CD14-positive monocyte (primary cell): Measurements from ENCODE around the gene SPATS2L. TPM values are rescaled to one million over a fixed set of nuclear protein-coding genes. Genes with fewer than 3 reads are reported as not detected.

ENCODE experiments used
- DNase-seq, 3 donors: peaks; one replicate each; pipeline ENCODE4 v3.0.0-alpha.2; 2011 to 2022
- H2AFZ ChIP-seq: 2 replicates; pipeline ENCODE4 v1.6.0; 2012; ENCODE audit warnings: mild to moderate bottlenecking, low read depth, low read length, inconsistent platforms; ENCODE audit not compliant: insufficient read depth, poor library complexity, severe bottlenecking
- H3K27ac ChIP-seq, 2 donors: 1 replicate in 1 of 2; 2 replicates in 1 of 2; pipeline ENCODE4 v1.5.1; 2012 to 2013; ENCODE audit warnings: low read length in 2 of 2, control low read depth in 1 of 2, inconsistent platforms in 1 of 2, low read depth in 1 of 2, mild to moderate bottlenecking in 1 of 2
- H3K27me3 ChIP-seq, 2 donors: one replicate each; pipeline versions ENCODE4 v1.6.0 to v1.6.1; 2011 to 2013; ENCODE audit warnings: low read length in 2 of 2; ENCODE audit not compliant: control insufficient read depth in 2 of 2, insufficient read depth in 2 of 2
- H3K36me3 ChIP-seq, 2 donors: replicated peaks in 1 of 2; 1 replicate in 1 of 2; 2 replicates in 1 of 2; pipeline versions ENCODE4 v1.5.1 to v1.6.1; 2012 to 2013; ENCODE audit warnings: low read length in 2 of 2, control low read depth in 1 of 2, inconsistent platforms in 1 of 2, mild to moderate bottlenecking in 1 of 2; ENCODE audit not compliant: insufficient read depth in 2 of 2, control insufficient read depth in 1 of 2
- H3K4me1 ChIP-seq, 2 donors: 1 replicate in 1 of 2; 2 replicates in 1 of 2; pipeline versions ENCODE4 v1.5.1 to v1.6.1; 2012 to 2013; ENCODE audit warnings: low read length in 2 of 2, control low read depth in 1 of 2, inconsistent platforms in 1 of 2, mild to moderate bottlenecking in 1 of 2, moderate library complexity in 1 of 2; ENCODE audit not compliant: insufficient read depth in 2 of 2, control insufficient read depth in 1 of 2
- H3K4me2 ChIP-seq: replicated peaks from 2 replicates; pipeline ENCODE3; 2012; ENCODE audit warnings: low read length, moderate library complexity, mild to moderate bottlenecking; ENCODE audit not compliant: poor library complexity, severe bottlenecking; ENCODE audit errors: extremely low read depth
- H3K4me3 ChIP-seq, 3 experiments: fragments of 200-600 bp in 1 of 3; sonication (generic) in 1 of 3; replicated peaks in 1 of 3; 1 replicate in 2 of 3; 2 replicates in 1 of 3; pipeline ENCODE4 v1.5.1; 2011 to 2013; ENCODE audit warnings: low read length in 3 of 3, mild to moderate bottlenecking in 3 of 3, control low read depth in 2 of 3, low read depth in 2 of 3, inconsistent platforms in 1 of 3, moderate library complexity in 1 of 3
- H3K79me2 ChIP-seq: 2 replicates; pipeline ENCODE4 v1.6.0; 2012; ENCODE audit warnings: mild to moderate bottlenecking, control low read depth, inconsistent platforms, low read length, moderate library complexity; ENCODE audit not compliant: insufficient read depth
- H3K9ac ChIP-seq: 2 replicates; pipeline ENCODE4 v1.6.0; 2017; ENCODE audit warnings: low read length, mild to moderate bottlenecking; ENCODE audit not compliant: insufficient read depth, poor library complexity, severe bottlenecking
- H3K9me3 ChIP-seq, 2 donors: replicated peaks in 1 of 2; 1 replicate in 1 of 2; 2 replicates in 1 of 2; pipeline versions ENCODE4 v1.5.1 to v1.6.1; 2012 to 2013; ENCODE audit warnings: low read length in 2 of 2, control low read depth in 1 of 2; ENCODE audit not compliant: control insufficient read depth in 1 of 2, insufficient read depth in 1 of 2
- H4K20me1 ChIP-seq: 2 replicates; pipeline ENCODE4 v1.6.0; 2012; ENCODE audit warnings: mild to moderate bottlenecking, low read length, control low read depth, moderate library complexity; ENCODE audit not compliant: insufficient read depth
- H3K27ac Mint-ChIP-seq, 7 donors: one replicate each; pipeline ENCODE4 v1.8.0; 2020; ENCODE audit warnings: mild to moderate bottlenecking in 7 of 7, mixed read lengths in 7 of 7, moderate library complexity in 6 of 7, inconsistent platforms in 2 of 7
- H3K27me3 Mint-ChIP-seq, 3 donors: one replicate each; pipeline ENCODE4 v1.8.0; 2021 to 2022; ENCODE audit warnings: low read depth in 3 of 3, mild to moderate bottlenecking in 3 of 3, mixed read lengths in 3 of 3, moderate library complexity in 3 of 3, inconsistent platforms in 1 of 3
- H3K36me3 Mint-ChIP-seq, 2 donors: one replicate each; pipeline ENCODE4 v1.8.0; 2020; ENCODE audit warnings: mixed read lengths in 2 of 2, inconsistent platforms in 1 of 2, mild to moderate bottlenecking in 1 of 2
- H3K4me1 Mint-ChIP-seq: one replicate; pipeline ENCODE4 v1.8.0; 2020; ENCODE audit warnings: mild to moderate bottlenecking, mixed read lengths
- H3K4me3 Mint-ChIP-seq, 2 donors: one replicate each; pipeline ENCODE4 v1.8.0; 2020; ENCODE audit warnings: mild to moderate bottlenecking in 2 of 2, mixed read lengths in 2 of 2, moderate library complexity in 1 of 2
- H3K9me3 Mint-ChIP-seq, 7 donors: one replicate each; pipeline ENCODE4 v1.8.0; 2020 to 2022; ENCODE audit warnings: mixed read lengths in 7 of 7, mild to moderate bottlenecking in 6 of 7, moderate library complexity in 6 of 7, inconsistent platforms in 2 of 7
- WGBS: methylation state at CpG from one replicate; pipeline ENCODE4 v1.1.5; 2013; ENCODE audit warnings: missing lambda C conversion rate; ENCODE audit not compliant: insufficient coverage; 5-methylcytosine and 5-hydroxymethylcytosine counted together
- intact Hi-C, 2 donors: fragments of 100-400 bp; cut with micrococcal nuclease; formaldehyde crosslinking; loops; one replicate each; pipeline versions ENCODE4 v1.15.0 to v1.15.1; 2023
- polyA plus RNA-seq, 3 donors: library from polyadenylated mRNA; depleted of rRNA in 1 of 3; unstranded in 2 of 3; stranded (reverse) in 1 of 3; fragments of 300-500 nt in 2 of 3; fragments of >200 nt in 1 of 3; fragmentation: Illumina TruSeq in 2 of 3; gene quantifications; 1 replicate in 2 of 3; 2 replicates in 1 of 3; pipeline ENCODE4 v1.2.3, GENCODE V29; 2012 to 2021
- TF ChIP-seq, protein P1 (sequence below): fragments of 200-600 bp; IDR thresholded peaks from one replicate; pipeline ENCODE4 v1.8.0; 2022; ENCODE audit warnings: antibody characterized with exemption, mild to moderate bottlenecking

SPATS2L gene
- polyA plus RNA-seq, 3 donors, result 2.7 to 5.2 (median 3.2) TPM

GRCh38 chr2:200336980-200337615 lies 30.6 kb downstream of the SPATS2L start:
- no peaks in the 10 kb centered on the region for H3K36me3 Mint-ChIP-seq
- no peak overlapping the region for H2AFZ ChIP-seq
- no peak overlapping the region for H3K27ac Mint-ChIP-seq
- H3K4me2 ChIP-seq, result no peak overlapping the region
- H3K4me1 ChIP-seq, result peaks cover 13 to 15% of the 10 kb centered on the region in 2 donors
- H3K27ac ChIP-seq, result no peak overlapping the region
- H3K9me3 Mint-ChIP-seq, result peaks cover 0 to 5% (median 0%) of the 10 kb centered on the region in 7 donors
- TF ChIP-seq, protein P1, sequence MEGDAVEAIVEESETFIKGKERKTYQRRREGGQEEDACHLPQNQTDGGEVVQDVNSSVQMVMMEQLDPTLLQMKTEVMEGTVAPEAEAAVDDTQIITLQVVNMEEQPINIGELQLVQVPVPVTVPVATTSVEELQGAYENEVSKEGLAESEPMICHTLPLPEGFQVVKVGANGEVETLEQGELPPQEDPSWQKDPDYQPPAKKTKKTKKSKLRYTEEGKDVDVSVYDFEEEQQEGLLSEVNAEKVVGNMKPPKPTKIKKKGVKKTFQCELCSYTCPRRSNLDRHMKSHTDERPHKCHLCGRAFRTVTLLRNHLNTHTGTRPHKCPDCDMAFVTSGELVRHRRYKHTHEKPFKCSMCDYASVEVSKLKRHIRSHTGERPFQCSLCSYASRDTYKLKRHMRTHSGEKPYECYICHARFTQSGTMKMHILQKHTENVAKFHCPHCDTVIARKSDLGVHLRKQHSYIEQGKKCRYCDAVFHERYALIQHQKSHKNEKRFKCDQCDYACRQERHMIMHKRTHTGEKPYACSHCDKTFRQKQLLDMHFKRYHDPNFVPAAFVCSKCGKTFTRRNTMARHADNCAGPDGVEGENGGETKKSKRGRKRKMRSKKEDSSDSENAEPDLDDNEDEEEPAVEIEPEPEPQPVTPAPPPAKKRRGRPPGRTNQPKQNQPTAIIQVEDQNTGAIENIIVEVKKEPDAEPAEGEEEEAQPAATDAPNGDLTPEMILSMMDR, result no peak
- no peaks in the 10 kb centered on the region for H3K9me3 ChIP-seq
- no peak overlapping the region for H3K9ac ChIP-seq
- H4K20me1 ChIP-seq, result no peaks in the 10 kb centered on the region
- no peak overlapping the region for H3K4me3 Mint-ChIP-seq
- H3K79me2 ChIP-seq, result no peaks in the 10 kb centered on the region
- no peak overlapping the region for H3K4me3 ChIP-seq
- intact Hi-C loops, result no loop called here
- H3K4me1 Mint-ChIP-seq, result peaks cover 20% of the 10 kb centered on the region
- no peaks in the 10 kb centered on the region for H3K27me3 ChIP-seq
- no peaks in the 10 kb centered on the region for H3K36me3 ChIP-seq
- peaks cover 0 to 3% (median 0%) of the 10 kb centered on the region in 3 donors for H3K27me3 Mint-ChIP-seq
- no CpG with 5 or more reads among the region's 3 CpGs for WGBS
- no peak for DNase-seq

DNA sequence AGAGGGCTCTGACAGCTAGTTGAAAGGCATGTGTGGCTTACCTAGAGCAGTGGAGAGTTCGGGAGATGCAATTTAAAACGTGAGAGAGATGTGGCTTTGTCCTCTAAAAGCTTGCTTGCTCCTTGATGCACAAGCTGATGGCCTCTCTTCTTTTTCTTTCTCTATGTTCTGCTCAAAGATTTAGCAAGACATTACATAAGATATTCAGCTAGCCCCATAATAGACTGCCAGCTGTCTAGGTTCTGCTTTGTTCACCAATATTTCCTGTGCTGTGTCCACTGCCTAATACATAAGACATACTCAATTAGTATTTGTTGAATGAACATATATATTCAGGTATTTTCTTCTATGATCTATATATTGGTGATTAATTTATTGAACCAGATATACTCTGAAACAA lies 31.1 kb downstream of the SPATS2L start:
- Mint-ChIP-seq H3K9me3 (peaks cover 0 to 5% (median 0%) of the 10 kb centered on the region in 7 donors), H3K4me1 (peaks cover 20% of the 10 kb centered on the region), H3K4me3 (no peak overlapping the region), H3K27me3 (peaks cover 0 to 3% (median 0%) of the 10 kb centered on the region in 3 donors), H3K36me3 (no peaks in the 10 kb centered on the region), H3K27ac (no peak overlapping the region)
- Histone ChIP-seq H3K79me2 (no peaks in the 10 kb centered on the region), H3K4me3 (no peak overlapping the region), H2AFZ (no peak overlapping the region), H3K9me3 (no peaks in the 10 kb centered on the region), H3K36me3 (no peaks in the 10 kb centered on the region), H3K27ac (no peak overlapping the region), H3K4me1 (peaks cover 13 to 15% of the 10 kb centered on the region in 2 donors), H4K20me1 (no peaks in the 10 kb centered on the region), H3K27me3 (no peaks in the 10 kb centered on the region), H3K9ac (no peak overlapping the region), H3K4me2 (no peak overlapping the region)
- DNase-seq, result no peak
- WGBS, result 75% methylated on average over 2 of the region's 2 CpGs
- TF ChIP-seq, protein P1, result no peak
- intact Hi-C loops, result no loop called here
